Esophagus squamous epithelium (tissue), 4 donors: ENCODE measurements around the gene CD99L2.
"Not testable (repeated sequence)": the region's sequence is repeated elsewhere in the genome, so short reads cannot be mapped to it uniquely, and the experiment has no call there.

ENCODE experiments used
- CTCF ChIP-seq, 6 experiments: fragments of 450-650 bp in 4 of 6; fragments of 200-600 bp in 2 of 6; sonication (generic) in 2 of 6; IDR thresholded peaks; one replicate each; pipeline ENCODE4 v1.5.1; 2016 to 2019; ENCODE audit warnings: antibody characterized with exemption in 6 of 6, mild to moderate bottlenecking in 4 of 6, moderate library complexity in 4 of 6
- POLR2A ChIP-seq, 4 donors: fragments of 450-650 bp; IDR thresholded peaks; one replicate each; pipeline ENCODE4 v1.6.1; 2017; ENCODE audit warnings: antibody characterized with exemption in 4 of 4, mild to moderate bottlenecking in 4 of 4, moderate library complexity in 3 of 4

- TF ChIP-seq CTCF, POLR2A (IDR thresholded peaks at IDR 0.05): not testable (repeated sequence)
Measured at GRCh38 chrX:150824352-150824751, 74.1 kb downstream of the CD99L2 start.
